Effector CD8-positive, alpha-beta T cell (primary cell): ENCODE data around the gene AMTN.
"Not testable (repeated sequence)": the region's sequence is repeated elsewhere in the genome, so short reads cannot be mapped to it uniquely, and the experiment has no call there.

Source experiments
- DNase-seq: peaks from one replicate; lab custom pipeline; 2025; lab: John Stamatoyannopoulos, UW
- total RNA-seq, 4 experiments: gene quantifications; one replicate each; lab custom pipeline; 2026; lab: John Stamatoyannopoulos, UW

The AMTN gene, protein sequence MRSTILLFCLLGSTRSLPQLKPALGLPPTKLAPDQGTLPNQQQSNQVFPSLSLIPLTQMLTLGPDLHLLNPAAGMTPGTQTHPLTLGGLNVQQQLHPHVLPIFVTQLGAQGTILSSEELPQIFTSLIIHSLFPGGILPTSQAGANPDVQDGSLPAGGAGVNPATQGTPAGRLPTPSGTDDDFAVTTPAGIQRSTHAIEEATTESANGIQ
- total RNA-seq = 0 reads per million in 4 experiments

DNA sequence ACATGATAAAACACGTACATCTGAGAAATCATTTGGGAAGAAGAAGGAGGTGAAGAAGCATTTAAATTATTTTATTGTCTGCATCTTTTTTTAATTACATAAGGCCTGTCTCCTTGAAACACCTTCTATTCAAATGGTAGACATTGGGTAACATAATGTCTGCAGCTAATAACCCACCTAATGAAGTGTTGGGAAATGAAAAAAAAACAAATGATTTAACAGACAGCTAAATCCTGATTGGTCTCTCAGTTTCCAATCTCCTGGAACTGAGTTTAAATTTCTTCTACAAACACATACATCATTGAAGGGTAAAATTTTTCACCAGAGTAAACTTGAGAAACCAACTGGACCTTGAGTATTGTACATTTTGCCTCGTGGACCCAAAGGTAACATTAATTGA is at the start of gene AMTN:
TSS of gene AMTN (plus strand) at position 301 of the 400 bp plus-strand sequence. CDS start 209 bp downstream, outside the sequence.
- DNase-seq = no peak

DNA sequence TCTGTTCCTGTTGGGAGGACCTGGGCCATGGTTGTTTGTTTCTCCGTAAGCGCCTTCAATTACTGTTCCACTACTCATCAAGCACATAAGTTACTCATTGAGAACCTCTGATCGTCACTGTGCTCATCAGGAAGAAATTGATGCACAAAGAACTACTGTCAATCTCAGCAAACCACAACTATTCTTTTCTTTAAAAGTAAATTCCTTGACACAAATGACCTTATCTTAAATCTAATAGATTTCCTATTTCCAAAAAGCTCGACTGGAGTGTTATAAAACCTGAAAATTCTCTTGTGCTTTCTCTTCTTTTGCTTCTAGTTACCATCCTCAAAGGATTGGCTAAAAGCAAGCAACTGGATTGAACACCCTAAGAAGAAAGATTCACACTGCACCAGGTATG is 46.5 kb upstream of the AMTN start, which contains the start of gene MUC7:
TSS of gene MUC7 (plus strand) at position 301 of the 400 bp plus-strand sequence. CDS start 1,825 bp downstream, outside the sequence.
- DNase-seq = no peak

DNA sequence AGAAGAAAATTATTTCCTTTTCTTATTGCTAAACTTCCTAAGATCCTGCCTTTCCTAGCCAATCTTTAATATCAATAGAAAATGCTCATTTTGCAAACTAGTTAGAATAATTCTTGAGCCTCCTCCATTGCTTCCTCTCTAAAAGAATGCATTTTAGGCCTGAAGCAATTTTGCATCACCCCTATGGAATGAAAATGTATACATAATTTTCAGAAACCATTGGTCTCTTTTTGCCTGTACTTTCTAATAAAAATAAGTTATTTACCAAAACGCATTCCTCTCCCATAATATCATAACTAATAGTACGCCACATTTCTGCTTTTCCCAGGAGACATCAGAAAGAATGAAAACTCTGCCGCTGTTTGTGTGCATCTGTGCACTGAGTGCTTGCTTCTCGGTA is 44.7 kb upstream of the AMTN start:
- DNase-seq = no peak

DNA sequence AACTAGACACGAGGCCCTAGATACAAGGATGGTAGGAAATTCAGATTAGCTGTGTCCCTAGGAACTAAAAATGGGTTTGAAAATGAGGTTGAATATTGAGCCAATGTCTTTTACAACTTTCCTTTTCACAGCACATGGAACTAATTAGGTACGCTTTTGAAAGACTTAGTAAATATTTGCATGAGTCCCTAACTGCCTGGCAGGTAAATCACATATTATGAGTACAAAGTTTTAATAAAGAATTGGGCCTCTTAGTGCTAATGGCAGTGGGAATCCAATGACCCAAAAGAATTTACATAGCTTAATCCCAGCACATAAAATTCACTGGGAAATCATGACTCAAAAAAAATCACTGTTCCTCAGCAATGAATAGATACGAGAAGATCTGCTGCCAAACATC is 29.6 kb upstream of the AMTN start:
- no peak for DNase-seq

DNA sequence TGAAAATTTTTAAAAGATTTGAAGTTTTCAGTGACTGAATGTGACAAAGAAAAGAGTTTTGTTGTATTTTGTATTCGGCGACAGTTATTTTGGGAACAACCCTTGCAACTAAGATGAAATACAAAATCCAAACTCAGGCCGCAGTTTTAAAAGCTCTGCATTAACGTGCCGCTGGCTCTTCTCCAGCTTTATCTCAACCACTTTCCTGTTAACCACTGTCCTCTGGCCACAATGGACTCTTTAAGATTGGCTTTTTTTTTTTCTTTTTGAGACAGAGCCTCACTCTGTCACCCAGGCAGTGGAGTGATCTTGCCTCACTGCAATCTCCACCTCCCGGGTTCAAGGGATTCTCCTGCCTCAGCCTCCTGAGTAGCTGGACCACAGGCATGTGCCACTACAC is 22.1 kb upstream of the AMTN start:
- DNase-seq = no peak

DNA sequence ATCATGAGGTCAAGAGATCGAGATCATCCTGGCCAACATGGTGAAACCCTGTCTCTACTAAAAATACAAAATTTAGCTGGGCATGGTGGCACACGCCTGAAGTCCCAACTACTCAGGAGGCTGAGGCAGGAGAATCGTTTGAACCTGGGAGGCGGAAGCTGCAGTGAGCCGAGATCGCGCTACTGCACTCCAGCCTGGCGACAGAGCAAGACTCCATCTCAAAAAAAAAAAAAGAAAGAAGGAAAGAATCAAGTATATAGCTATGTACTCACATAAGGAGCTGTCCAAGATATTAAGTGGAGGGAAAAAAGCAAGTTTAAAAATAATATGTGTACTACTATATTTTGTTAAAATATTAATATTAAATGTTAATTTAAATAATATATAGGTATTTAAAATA is 16.5 kb upstream of the AMTN start:
- DNase-seq = not testable (repeated sequence)

DNA sequence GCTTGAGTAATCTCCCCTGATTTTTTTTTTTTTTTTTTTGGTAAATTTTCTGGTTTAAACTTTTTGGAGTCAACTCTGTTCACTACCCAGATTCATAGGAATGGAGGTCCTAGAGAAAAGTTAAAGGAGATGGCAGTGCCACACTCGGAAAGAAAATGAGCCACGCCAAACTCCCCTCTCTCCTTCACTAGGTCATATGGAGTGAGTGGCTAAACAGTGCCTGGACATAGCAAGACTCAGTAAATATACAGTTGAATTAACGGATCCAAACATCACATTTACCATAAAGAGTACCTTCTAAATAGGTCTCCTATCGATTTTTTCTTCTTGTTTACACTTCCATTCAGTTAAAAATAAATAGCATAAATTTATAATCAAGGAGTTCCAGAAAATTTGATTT is 13.6 kb upstream of the AMTN start:
- DNase-seq = no peak

DNA sequence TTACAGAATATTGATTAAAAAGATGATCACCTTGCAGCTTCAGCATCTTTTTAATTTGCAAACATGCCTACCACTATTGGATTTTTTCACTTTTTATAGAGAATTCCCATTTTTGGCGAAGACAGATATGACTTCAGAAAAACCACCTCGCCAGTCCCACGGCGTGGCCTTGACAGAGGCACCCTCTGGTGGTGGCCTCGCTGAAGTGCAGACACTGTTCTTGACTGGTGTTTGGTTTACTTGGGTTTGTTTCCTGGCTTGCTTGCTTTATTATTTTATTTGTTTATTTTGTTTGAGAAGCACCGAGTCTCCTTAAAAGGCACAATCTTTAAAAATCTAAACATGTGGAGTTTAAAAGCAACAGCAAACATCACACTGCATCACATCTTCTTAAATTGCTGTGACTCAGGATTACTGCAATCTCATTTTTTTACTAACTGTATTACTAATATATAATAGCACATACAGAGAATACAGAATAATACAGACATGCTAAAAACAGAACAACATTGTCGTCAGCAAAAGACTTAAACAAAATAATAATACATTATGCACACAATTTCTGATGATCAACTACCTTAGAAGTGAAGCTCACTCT is 13.1 kb upstream of the AMTN start:
- peak; percentile 5 for DNase-seq

DNA sequence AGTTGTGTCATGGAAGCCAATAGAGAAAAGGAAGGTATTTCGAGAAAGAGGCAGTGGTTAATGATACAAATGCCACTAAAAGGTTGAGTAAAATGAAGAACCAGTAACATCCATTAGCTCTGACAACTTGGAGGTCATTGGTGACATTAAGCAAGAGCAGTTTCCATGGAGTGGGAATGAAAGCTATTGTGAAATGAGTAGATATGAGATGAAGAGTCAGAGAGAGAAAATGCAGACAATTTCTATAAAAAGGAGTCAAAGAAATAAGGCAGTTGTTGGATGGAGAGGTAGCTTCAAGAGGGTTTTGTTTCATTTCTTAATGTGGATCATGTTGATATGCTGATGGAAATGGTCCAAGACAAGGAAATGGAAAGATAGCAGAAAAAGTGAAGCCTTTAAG is 9.6 kb upstream of the AMTN start:
- DNase-seq = no peak

DNA sequence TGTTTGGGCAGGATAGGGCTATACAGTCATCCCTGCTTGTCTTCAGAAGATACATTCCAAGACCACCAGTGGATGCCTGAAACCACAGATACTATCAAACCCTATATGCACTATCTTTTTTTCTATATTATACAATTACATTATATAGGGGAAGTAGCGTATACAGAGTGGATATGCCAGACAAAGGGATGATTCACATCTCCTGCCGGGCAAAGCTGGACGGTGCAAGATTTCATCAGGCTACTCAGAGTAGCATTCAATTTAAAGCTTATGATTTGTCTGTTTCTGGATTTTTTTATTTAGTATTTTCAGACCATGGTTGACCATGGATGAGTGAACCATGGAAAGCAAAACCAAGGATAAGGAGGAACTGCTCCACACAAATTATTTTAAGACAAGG is 7.0 kb upstream of the AMTN start:
- DNase-seq = no peak

DNA sequence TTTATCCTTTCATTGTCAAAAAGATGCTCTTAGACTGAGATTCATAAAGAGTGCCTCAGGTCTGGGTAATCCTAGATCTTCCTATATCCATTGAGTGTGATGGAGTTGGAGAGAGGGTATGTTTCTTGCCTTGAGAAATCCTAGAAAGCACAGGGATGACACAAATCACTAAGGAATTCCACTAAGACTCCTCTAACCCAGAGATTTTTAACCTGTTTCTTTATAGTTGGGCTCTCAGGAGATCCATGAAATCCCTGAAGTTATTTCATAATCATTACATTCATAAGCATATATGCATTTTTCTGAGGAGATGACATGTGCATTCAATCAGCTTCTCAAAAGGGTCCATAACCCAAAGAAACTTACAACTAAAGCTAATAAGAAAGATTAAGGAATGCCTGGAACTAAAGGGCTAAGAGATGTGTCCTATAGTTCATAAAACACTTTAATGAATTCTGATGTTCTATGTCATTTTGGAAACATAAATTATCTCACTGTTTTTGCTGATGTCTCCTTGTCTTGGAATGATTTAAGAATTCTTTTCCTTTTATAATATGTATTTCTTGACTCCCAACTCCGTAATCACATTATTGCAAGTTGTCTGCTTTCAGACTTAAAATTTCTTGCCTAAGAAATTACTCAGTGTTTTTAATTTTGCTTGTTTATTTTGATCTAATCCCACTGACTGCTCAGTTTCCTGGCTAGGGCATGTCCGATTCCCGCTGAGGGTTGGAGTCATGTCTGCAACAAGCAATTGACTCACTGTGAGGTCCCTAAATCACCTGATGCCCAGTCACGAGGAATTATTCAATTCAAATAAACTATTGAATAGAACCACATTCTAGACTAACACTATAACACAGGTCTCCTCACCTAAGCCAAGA is 2.8 kb upstream of the AMTN start:
- no peak for DNase-seq

DNA sequence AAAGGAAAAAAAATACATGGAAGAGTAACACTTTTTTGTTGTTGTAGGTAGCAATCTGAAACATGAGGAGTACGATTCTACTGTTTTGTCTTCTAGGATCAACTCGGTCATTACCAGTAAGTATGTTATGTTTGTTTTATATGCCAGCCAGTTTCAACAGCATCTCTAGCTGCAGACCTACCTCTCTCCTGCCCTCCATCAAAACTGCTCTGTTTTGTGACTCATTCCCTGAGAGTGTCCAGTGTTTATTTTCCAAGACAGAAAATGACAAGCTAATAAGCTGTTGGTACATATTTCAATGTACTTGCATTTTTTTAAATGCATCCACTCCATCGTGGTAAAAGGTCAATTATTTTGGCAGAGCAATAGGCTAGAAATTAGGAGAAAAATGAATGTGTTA is 347 bp downstream of the AMTN start:
- no peak for DNase-seq

DNA sequence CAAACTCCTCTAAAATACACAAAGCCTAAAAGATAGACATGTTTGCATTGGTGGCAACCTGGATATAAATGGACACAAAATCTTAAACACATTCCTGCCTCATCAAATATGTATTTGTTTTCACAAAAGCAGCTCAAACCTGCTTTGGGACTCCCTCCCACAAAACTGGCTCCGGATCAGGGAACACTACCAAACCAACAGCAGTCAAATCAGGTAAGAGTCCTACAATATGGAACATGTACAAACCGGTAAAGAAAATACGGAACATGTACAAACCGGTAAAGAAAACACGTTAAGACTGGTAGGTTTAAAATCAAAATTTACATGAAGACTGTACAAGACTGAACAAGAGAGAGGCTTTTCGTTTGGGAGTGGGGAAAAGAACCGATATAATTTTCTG is 4.3 kb downstream of the AMTN start:
- DNase-seq = no peak

DNA sequence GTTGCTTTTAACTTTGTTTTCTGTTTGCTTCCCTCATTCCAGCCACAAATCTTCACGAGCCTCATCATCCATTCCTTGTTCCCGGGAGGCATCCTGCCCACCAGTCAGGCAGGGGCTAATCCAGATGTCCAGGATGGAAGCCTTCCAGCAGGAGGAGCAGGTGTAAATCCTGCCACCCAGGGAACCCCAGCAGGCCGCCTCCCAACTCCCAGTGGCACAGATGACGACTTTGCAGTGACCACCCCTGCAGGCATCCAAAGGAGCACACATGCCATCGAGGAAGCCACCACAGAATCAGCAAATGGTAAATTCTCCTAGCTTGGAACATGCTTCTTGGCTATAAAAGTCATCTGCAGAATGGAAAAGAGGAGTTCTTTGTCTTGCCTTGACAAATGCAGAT is 12.6 kb downstream of the AMTN start:
- no peak for DNase-seq

DNA sequence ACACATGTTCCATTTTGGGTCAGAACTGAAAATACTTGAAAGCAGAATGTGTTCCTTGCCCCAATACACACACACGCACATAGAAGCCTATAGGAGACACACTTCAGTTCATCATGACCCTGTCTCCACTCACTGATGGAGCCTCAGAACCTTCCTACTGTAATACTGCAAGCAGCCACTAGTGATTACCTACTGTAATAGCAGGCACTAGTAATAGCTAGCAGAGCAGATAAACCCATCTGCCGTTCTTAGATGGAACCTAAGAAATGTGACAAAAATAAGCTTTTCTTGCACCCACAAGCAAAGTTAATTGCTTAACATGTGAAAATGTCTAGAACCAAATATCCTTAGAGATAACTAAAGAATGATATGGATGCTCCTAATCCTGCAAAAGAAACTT is 13.6 kb downstream of the AMTN start:
- no peak for DNase-seq

DNA sequence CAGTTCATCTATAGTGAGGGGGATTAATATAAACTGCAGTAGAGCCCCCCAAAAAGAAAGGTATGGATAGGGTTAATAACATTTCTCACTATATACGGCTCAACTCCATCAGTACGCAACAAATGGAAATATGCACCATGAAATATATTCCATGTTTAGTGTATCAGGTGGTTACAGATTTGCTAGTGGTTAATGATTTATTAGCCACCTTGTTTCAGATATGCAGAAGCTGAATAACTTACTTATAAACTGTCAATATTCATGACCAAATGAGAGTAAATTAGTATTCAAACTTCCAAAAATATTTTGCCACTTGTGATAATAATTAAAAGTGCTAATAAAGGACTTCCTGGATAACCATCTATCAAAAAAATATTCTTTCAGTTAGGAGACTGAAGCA is 14.8 kb downstream of the AMTN start:
- no peak for DNase-seq

DNA sequence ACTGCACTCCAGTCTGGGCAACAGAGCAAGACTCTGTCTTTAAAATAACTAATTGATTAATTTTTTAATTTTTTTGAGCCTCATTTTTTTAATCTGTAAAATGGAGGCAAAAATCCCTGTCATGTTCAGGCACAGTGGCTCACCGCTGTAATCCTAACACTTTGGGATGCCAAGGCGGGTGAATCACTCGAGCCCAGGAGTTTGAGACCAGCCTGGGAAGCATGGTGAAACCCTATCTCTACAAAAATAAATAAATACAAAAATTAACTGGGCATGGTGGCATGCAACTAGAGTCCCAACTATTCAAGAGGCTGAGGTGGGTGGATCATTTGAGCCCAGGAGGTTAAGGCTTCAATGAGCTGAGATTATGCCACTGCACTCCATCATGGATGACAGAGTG is 15.4 kb downstream of the AMTN start:
- DNase-seq = no peak

DNA sequence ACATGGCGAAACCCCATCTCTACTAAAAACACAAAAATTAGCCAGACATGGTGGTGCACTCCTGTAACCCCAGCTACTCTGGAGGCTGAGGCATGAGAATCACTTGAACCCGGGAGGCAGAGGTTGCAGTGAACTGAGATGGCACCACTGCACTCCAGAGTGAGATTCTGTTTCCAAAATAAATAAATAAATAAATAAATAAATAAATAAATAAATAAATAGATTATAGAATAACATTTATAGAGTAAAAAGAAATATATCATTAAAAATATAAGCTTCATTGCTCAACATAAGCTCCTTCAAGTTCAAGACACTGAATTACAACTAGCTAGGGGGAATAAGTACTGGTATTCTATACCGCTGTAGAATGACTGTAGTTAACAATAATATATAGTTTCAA is 16.5 kb downstream of the AMTN start:
- DNase-seq = not testable (repeated sequence)

DNA sequence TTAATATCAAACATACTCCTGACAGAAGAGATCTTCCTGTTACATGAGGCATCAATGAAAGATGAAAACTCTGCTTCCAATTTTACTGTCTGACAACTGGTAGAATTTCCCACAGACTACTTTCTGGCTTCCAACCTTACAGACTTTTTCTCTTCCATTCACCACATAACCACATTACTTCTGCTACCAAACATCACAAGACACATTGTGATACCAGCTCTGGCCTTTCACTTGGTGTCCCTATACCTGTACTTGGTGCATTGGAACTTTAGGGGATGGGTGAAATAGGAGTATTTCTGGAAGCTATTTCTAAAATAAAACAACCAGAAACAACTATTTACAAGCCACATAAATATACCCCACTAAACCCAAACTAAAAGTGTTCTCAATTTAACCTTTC is 20.5 kb downstream of the AMTN start:
- no peak for DNase-seq

DNA sequence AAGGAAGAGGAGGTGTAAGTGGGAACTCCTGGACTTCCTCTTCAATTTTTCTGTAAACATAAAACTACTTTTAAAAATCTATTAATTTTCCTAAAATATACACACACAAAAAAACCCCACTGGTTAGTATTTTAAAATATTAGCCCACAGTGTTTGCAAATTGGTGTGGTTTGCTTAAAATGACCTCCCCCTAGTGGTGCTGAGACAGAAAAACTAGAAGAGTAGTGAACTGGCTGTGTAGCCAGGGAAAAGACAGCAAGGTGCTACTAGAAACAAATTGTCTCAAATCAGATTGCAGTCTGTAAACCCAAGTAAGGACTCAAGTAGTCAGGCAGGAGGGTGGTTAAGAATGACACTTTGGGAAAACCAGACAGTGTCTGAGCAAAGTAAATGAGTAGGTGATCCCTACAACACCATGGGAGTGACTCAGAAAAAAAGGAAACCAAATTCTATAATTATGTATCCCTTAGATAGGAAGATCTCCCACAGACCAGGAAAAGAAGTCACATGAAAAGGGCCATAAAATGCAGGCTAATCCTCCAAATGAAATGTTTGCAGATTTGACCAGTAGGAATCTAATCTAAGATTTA is 26.0 kb downstream of the AMTN start:
- no peak for DNase-seq

DNA sequence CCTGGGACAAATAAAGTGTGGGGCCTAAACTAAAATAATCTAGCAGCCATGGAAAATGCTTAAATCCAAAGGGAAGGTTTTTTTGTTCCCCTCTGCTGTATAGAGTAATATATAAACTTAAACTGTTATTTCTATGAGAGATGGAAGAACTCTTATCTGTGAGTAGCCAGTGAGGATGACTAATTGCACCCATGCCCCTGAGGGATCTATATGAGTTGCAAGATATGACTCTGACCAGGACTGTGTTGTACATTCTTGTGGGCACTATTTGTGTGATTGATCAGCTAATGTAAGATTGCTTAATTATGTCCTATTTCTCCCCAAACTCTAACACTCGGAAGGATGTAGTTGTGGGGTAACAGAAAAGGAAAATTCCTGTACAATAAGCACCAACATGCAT is 38.5 kb downstream of the AMTN start:
- DNase-seq = no peak

DNA sequence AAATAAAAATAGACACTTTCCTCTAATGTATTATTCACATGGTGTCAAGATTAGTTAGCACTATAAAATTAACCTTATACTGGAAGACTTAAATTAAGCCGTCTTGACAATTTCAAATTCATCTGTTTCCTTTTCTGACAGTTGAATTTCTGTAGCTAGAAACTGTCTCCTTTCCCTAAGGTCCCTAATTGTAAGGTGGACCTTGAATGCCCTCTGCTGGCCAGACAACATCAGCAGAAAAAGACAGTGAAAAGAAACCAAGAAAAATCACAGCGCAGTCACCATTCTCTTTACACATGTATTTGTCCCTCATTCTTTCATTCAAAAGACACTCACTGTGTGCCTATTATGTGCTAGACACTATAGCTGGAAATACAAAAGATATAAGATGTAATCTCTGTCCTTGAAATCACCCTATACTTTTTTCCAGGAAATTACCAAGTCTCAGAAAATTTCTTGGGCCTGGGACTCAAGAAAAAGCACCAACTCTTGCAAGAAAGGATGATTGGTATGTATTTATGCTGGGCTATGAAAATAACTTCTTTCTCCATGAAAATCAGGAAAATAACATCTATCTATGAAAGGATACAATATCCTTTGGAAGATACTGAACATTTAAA is 41.0 kb downstream of the AMTN start:
- peak; percentile 8 for DNase-seq
